ENCODE data around the gene AIRE.
A peak's percentile ranks its signal among the peaks of the same experiment; 100 is the strongest.

GRCh38 chr21:44285138-44285992 lies at the start of gene AIRE:
- no peak for TF ChIP-seq CTCF (IDR thresholded peaks at IDR 0.05)
- peak; percentile 54 for TF ChIP-seq EZH2 (IDR thresholded peaks at IDR 0.05)
